IMR-90 (cell line): ENCODE results near the gene MON2. TPM values are rescaled to one million over a fixed set of nuclear protein-coding genes. Genes with fewer than 3 reads are reported as not detected.

Experiments used
- ATAC-seq: fragments of 200-7000 bp; cut with Tn5 transposase; 2 replicates; pipeline ENCODE4 v1.9.1; 2020; ENCODE audit warnings: low read depth, mild to moderate bottlenecking, moderate library complexity
- BruUV-seq: library from RNA; stranded (reverse); fragments of 400-500 nt; replicated peaks from 2 replicates; lab custom pipeline; 2021; lab: Mats Ljungman, UMichigan
- CTCF ChIA-PET: fragments of 300-600 bp; formaldehyde crosslinking; extraction: SDS; loops from one replicate; lab custom pipeline; 2021; ENCODE audit warnings: antibody characterized with exemption; lab: Yijun Ruan, JAX
- POLR2A ChIA-PET: fragments of 300-600 bp; sonication (Branson Sonifier 250); formaldehyde crosslinking; loops from one replicate; lab custom pipeline; 2022; ENCODE audit warnings: antibody characterized with exemption; ENCODE audit not compliant: unreplicated experiment; lab: Charles Lee
- DNase-seq: peaks from one replicate; pipeline ENCODE4 v3.0.0; 2013
- H2AFZ ChIP-seq: replicated peaks from 2 replicates; pipeline ENCODE3; 2013; ENCODE audit warnings: low read length, mild to moderate bottlenecking; ENCODE audit not compliant: poor library complexity
- H2AK5ac ChIP-seq: 2 replicates; pipeline ENCODE4 v1.6.1; 2013; ENCODE audit warnings: low read depth, low read length, inconsistent platforms
- H2AK9ac ChIP-seq: replicated peaks from 2 replicates; pipeline ENCODE3; 2013; ENCODE audit warnings: mild to moderate bottlenecking, low read depth, low read length, moderate library complexity; ENCODE audit not compliant: poor library complexity
- H2BK120ac ChIP-seq: 2 replicates; pipeline ENCODE4 v1.6.1; 2013; ENCODE audit warnings: low read depth, low read length, inconsistent platforms
- H2BK15ac ChIP-seq: 3 replicates; pipeline ENCODE4 v1.6.1; 2013; ENCODE audit warnings: low read depth, low read length, inconsistent platforms
- H2BK20ac ChIP-seq: 2 replicates; pipeline ENCODE4 v1.6.1; 2013; ENCODE audit warnings: low read depth, mild to moderate bottlenecking, inconsistent platforms, low read length, moderate library complexity
- H2BK5ac ChIP-seq: 2 replicates; pipeline ENCODE4 v1.6.1; 2013; ENCODE audit warnings: mild to moderate bottlenecking, low read depth, low read length, inconsistent platforms; ENCODE audit not compliant: poor library complexity, severe bottlenecking
- H3K14ac ChIP-seq: replicated peaks from 2 replicates; pipeline ENCODE4 v1.6.1; 2013; ENCODE audit warnings: low read depth, low read length, inconsistent platforms
- H3K18ac ChIP-seq: 2 replicates; pipeline ENCODE4 v1.6.1; 2013; ENCODE audit warnings: low read depth, low read length, control low read depth
- H3K23ac ChIP-seq: 2 replicates; pipeline ENCODE4 v1.6.1; 2013; ENCODE audit warnings: low read depth, low read length, inconsistent platforms
- H3K27ac ChIP-seq: 2 replicates; pipeline ENCODE4 v1.5.1; 2013; ENCODE audit warnings: mild to moderate bottlenecking, control low read depth, low read length; ENCODE audit not compliant: insufficient read depth
- H3K27me3 ChIP-seq: 2 replicates; pipeline ENCODE4 v1.6.1; 2013; ENCODE audit warnings: low read length; ENCODE audit not compliant: control insufficient read depth, insufficient read depth
- H3K36me3 ChIP-seq: 2 replicates; pipeline ENCODE4 v1.6.1; 2013; ENCODE audit warnings: low read length, mixed read lengths; ENCODE audit not compliant: control insufficient read depth, insufficient read depth
- H3K4ac ChIP-seq: 2 replicates; pipeline ENCODE4 v1.6.1; 2013; ENCODE audit warnings: low read depth, low read length, inconsistent platforms
- H3K4me1 ChIP-seq: 2 replicates; pipeline ENCODE4 v1.6.1; 2013; ENCODE audit warnings: low read length, mixed read lengths; ENCODE audit not compliant: control insufficient read depth, insufficient read depth
- H3K4me2 ChIP-seq: 2 replicates; pipeline ENCODE4 v1.6.1; 2013; ENCODE audit warnings: low read depth, mild to moderate bottlenecking, control low read depth, low read length, moderate library complexity
- H3K4me3 ChIP-seq: 2 replicates; pipeline ENCODE4 v1.5.1; 2013; ENCODE audit warnings: low read depth, mild to moderate bottlenecking, control low read depth, low read length, moderate library complexity; ENCODE audit not compliant: insufficient read depth
- H3K56ac ChIP-seq: 2 replicates; pipeline ENCODE4 v1.6.1; 2013; ENCODE audit warnings: low read length, inconsistent platforms; ENCODE audit not compliant: insufficient read depth; ENCODE audit errors: extremely low read depth
- H3K79me1 ChIP-seq, 2 experiments: 2 replicates each; pipeline ENCODE4 v1.6.1; 2013; ENCODE audit warnings: low read length in 2 of 2, inconsistent platforms in 1 of 2, low read depth in 1 of 2
- H3K9ac ChIP-seq: 2 replicates; pipeline ENCODE4 v1.6.1; 2013; ENCODE audit warnings: low read depth, low read length, control low read depth
- H3K9me1 ChIP-seq: 2 replicates; pipeline ENCODE4 v1.6.1; 2013; ENCODE audit warnings: low read length, inconsistent platforms; ENCODE audit not compliant: insufficient read depth
- H3K9me3 ChIP-seq: 2 replicates; pipeline ENCODE4 v1.6.1; 2013; ENCODE audit warnings: low read length; ENCODE audit not compliant: control insufficient read depth, insufficient read depth
- H4K20me1 ChIP-seq: 2 replicates; pipeline ENCODE4 v1.6.1; 2013; ENCODE audit warnings: low read length, inconsistent platforms; ENCODE audit not compliant: insufficient read depth
- H4K5ac ChIP-seq: 2 replicates; pipeline ENCODE4 v1.6.1; 2013; ENCODE audit warnings: mild to moderate bottlenecking, low read depth, low read length, control low read depth
- H4K8ac ChIP-seq, 2 experiments: 2 replicates each; pipeline ENCODE4 v1.6.1; 2013; ENCODE audit warnings: low read depth in 2 of 2, low read length in 2 of 2, control low read depth in 1 of 2, inconsistent platforms in 1 of 2
- H4K91ac ChIP-seq: 2 replicates; pipeline ENCODE4 v1.6.1; 2013; ENCODE audit warnings: low read depth, low read length, inconsistent platforms; ENCODE audit not compliant: insufficient read depth
- BHLHE40 ChIP-seq: fragments of 150-350 bp; IDR thresholded peaks from 2 replicates; pipeline ENCODE4 v1.6.1; 2016; ENCODE audit warnings: mild to moderate bottlenecking, low read depth, low read length
- CEBPB ChIP-seq: IDR thresholded peaks from 2 replicates; pipeline ENCODE4 v1.6.1; 2012; ENCODE audit warnings: low read depth, low read length, improper control_type of control experiment
- CHD1 ChIP-seq: IDR thresholded peaks from 2 replicates; pipeline ENCODE4 v1.6.1; 2012; ENCODE audit warnings: low read depth, low read length, improper control_type of control experiment
- CTCF ChIP-seq: conservative IDR thresholded peaks from 2 replicates; pipeline ENCODE4 v1.5.1; 2012; ENCODE audit warnings: mild to moderate bottlenecking, low read depth, low read length, improper control_type of control experiment
- FOS ChIP-seq: fragments of 150-350 bp; IDR thresholded peaks from 2 replicates; pipeline ENCODE4 v1.6.1; 2016; ENCODE audit warnings: low read depth, low read length
- MAFK ChIP-seq: IDR thresholded peaks from 2 replicates; pipeline ENCODE4 v1.6.1; 2012; ENCODE audit warnings: low read depth, low read length, improper control_type of control experiment
- MAZ ChIP-seq: IDR thresholded peaks from 2 replicates; pipeline ENCODE4 v1.6.1; 2012; ENCODE audit warnings: low read depth, mild to moderate bottlenecking, low read length, improper control_type of control experiment, moderate library complexity, borderline replicate concordance
- MXI1 ChIP-seq: IDR thresholded peaks from 2 replicates; pipeline ENCODE4 v1.6.1; 2012; ENCODE audit warnings: low read depth, mild to moderate bottlenecking, low read length, moderate library complexity, borderline replicate concordance
- NFE2L2 ChIP-seq: fragments of 150-350 bp; IDR thresholded peaks from 2 replicates; pipeline ENCODE4 v1.6.1; 2016; ENCODE audit warnings: low read depth, mild to moderate bottlenecking, low read length
- POLR2A ChIP-seq: IDR thresholded peaks from 2 replicates; pipeline ENCODE4 v1.6.1; 2012; ENCODE audit warnings: mild to moderate bottlenecking, low read depth, low read length
- RAD21 ChIP-seq: IDR thresholded peaks from 2 replicates; pipeline ENCODE4 v1.6.1; 2012; ENCODE audit warnings: low read length, improper control_type of control experiment
- RCOR1 ChIP-seq: IDR thresholded peaks from 2 replicates; pipeline ENCODE4 v1.6.1; 2012; ENCODE audit warnings: mild to moderate bottlenecking, low read length, improper control_type of control experiment; ENCODE audit not compliant: insufficient replicate concordance
- RFX5 ChIP-seq: IDR thresholded peaks from 2 replicates; pipeline ENCODE4 v1.8.0; 2012; ENCODE audit warnings: low read depth, mild to moderate bottlenecking, low read length, moderate library complexity
- SMC3 ChIP-seq: fragments of 150-350 bp; IDR thresholded peaks from 2 replicates; pipeline ENCODE4 v1.6.1; 2016; ENCODE audit warnings: low read depth, mild to moderate bottlenecking, antibody characterized with exemption, low read length, moderate library complexity
- USF2 ChIP-seq: fragments of 150-350 bp; IDR thresholded peaks from 2 replicates; pipeline ENCODE4 v1.6.1; 2017; ENCODE audit warnings: mild to moderate bottlenecking, antibody characterized with exemption, low read length, low read depth
- WGBS, 2 experiments: methylation state at CpG; one replicate each; pipeline versions ENCODE4 v1.1.5 to v1.1.7; 2013; ENCODE audit warnings: missing lambda C conversion rate in 2 of 2; ENCODE audit not compliant: insufficient read length in 1 of 2; ENCODE audit errors: extremely low coverage in 2 of 2; 5-methylcytosine and 5-hydroxymethylcytosine counted together
- dilution Hi-C: fragments of 300-500 bp; cut with HindIII; formaldehyde crosslinking; loops from one replicate; pipeline ENCODE4 v1.14.3; 2018; ENCODE audit warnings: low sequenced_read_pairs; ENCODE audit not compliant: unreplicated experiment
- in situ Hi-C: fragments of 300-500 bp; cut with MboI; formaldehyde crosslinking; loops from 3 replicates; pipeline ENCODE4 v1.14.3; 2019; ENCODE audit warnings: low sequenced_read_pairs, inconsistent platforms, mixed read lengths
- intact Hi-C: fragments of 100-400 bp; cut with micrococcal nuclease; formaldehyde crosslinking; loops from 2 replicates; pipeline ENCODE4 v1.10.0; 2022
- polyA plus RNA-seq, 3 experiments: library from polyadenylated mRNA; depleted of rRNA; stranded (reverse); fragments of >200 nt; gene quantifications; 2 replicates each; pipeline ENCODE4 v1.2.3, GENCODE V29; 2012; ENCODE audit warnings: low replicate concordance in 1 of 3
- total RNA-seq: library from RNA; depleted of rRNA; stranded (reverse); fragments of >200 nt; gene quantifications from 2 replicates; pipeline ENCODE4 v1.2.3, GENCODE V29; 2012
- TF ChIP-seq, protein P1 (sequence below): fragments of 150-350 bp; IDR thresholded peaks from 2 replicates; pipeline ENCODE4 v1.6.1; 2016; ENCODE audit warnings: low read depth, mild to moderate bottlenecking, low read length, moderate library complexity, borderline replicate concordance

MON2 gene
- total and polyA plus RNA-seq, 2 of the 4 experiments (the other 2 are of a cell fraction) = 13.2 to 39.3 TPM

GRCh38 chr12:62598846-62599245 is 132.2 kb downstream of the MON2 start:
- in situ Hi-C loops (loop anchor here (25.0 kb wide), 1 partner anchor 463 kb away; no protein-coding TSS in a partner anchor), dilution Hi-C loops (loop anchor here (25.0 kb wide), 1 partner anchor 188 kb away; no protein-coding TSS in a partner anchor), intact Hi-C loops (no loop called here)
- Histone ChIP-seq H3K4ac (no peak overlapping the region), H3K9me3 (no peaks in the 10 kb centered on the region), H4K8ac (no peak overlapping the region), H2BK120ac (no peak overlapping the region), H3K18ac (no peak overlapping the region), H4K5ac (no peak overlapping the region), H2BK20ac (no peak overlapping the region), H3K9ac (no peak overlapping the region), H3K9me1 (no peaks in the 10 kb centered on the region), H3K27ac (no peak overlapping the region), H2AK5ac (no peak overlapping the region), H3K4me1 (no peaks in the 10 kb centered on the region; the same call in 1 of the 2 replicates), H2BK15ac (no peak overlapping the region), H2BK5ac (no peak overlapping the region), H3K4me3 (no peak overlapping the region), H3K27me3 (no peaks in the 10 kb centered on the region), H3K14ac (no peak overlapping the region), H3K23ac (no peak overlapping the region), H3K36me3 (no peaks in the 10 kb centered on the region), H4K91ac (no peak overlapping the region), H3K56ac (no peak overlapping the region), H2AK9ac (no peak overlapping the region), H3K79me1 (peaks cover 0 to 3% of the 10 kb centered on the region in 2 experiments; a peak in 1 of 4 replicates), H2AFZ (no peak overlapping the region), H3K4me2 (no peak overlapping the region), H4K20me1 (no peaks in the 10 kb centered on the region)
- no TSS peak for BruUV-seq
- no peak for DNase-seq
- ChIA-PET CTCF (interaction anchor here (1.3 kb wide), 1 partner anchor 200 kb away, joined by 3 read pairs; no protein-coding TSS in a partner anchor), POLR2A (no interaction called here)
- WGBS, 2 experiments = no CpG with 5 or more reads among the region's 3 CpGs
- TF ChIP-seq, protein P1, sequence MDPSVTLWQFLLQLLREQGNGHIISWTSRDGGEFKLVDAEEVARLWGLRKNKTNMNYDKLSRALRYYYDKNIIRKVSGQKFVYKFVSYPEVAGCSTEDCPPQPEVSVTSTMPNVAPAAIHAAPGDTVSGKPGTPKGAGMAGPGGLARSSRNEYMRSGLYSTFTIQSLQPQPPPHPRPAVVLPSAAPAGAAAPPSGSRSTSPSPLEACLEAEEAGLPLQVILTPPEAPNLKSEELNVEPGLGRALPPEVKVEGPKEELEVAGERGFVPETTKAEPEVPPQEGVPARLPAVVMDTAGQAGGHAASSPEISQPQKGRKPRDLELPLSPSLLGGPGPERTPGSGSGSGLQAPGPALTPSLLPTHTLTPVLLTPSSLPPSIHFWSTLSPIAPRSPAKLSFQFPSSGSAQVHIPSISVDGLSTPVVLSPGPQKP = no peak
- no peak for TF ChIP-seq USF2
- TF ChIP-seq POLR2A = no peak
- TF ChIP-seq RCOR1 = no peak
- no peak for TF ChIP-seq CHD1
- no peak for TF ChIP-seq NFE2L2
- TF ChIP-seq CEBPB = no peak
- TF ChIP-seq MXI1 = no peak
- TF ChIP-seq RAD21 = no peak
- no peak for TF ChIP-seq RFX5
- no peak for TF ChIP-seq MAZ
- no peak for TF ChIP-seq SMC3
- TF ChIP-seq CTCF = no peak
- no peak for TF ChIP-seq FOS
- no peak for TF ChIP-seq MAFK
- TF ChIP-seq BHLHE40 = no peak
- no peak for ATAC-seq
